HG03354 (cell line): ENCODE data around the gene ASIC4.
A peak's percentile ranks its signal among the peaks of the same experiment; 100 is the strongest.

ENCODE experiments used
- ATAC-seq: cut with Tn5 transposase; IDR thresholded peaks from one replicate; pipeline ENCODE4 v1.9.1; 2021; ENCODE audit warnings: mild to moderate bottlenecking; ENCODE audit not compliant: unreplicated experiment, poor library complexity, severe bottlenecking

The ASIC4 gene

GRCh38 chr2:219496247-219496824 is 17.9 kb upstream of the ASIC4 start:
- ATAC-seq: no peak

- no peak for ATAC-seq
Measured at GRCh38 chr2:219496825-219497494, 17.3 kb upstream of the ASIC4 start.

- ATAC-seq: peak; percentile 5
Measured at GRCh38 chr2:219497495-219498279, 16.6 kb upstream of the ASIC4 start.

GRCh38 chr2:219498280-219499057 is 15.8 kb upstream of the ASIC4 start, which contains the start of gene GMPPA:
GMPPA (plus strand) TSS chr2:219498891; CDS start chr2:219499976, 1,085 bp downstream.
- ATAC-seq: peak; percentile 97

- ATAC-seq: peak; percentile 2
Measured at GRCh38 chr2:219499058-219499307, 15.3 kb upstream of the ASIC4 start.

GRCh38 chr2:219499555-219499954 is 14.7 kb upstream of the ASIC4 start:
- ATAC-seq: no peak

- no peak for ATAC-seq
Measured at GRCh38 chr2:219500135-219500534, 14.1 kb upstream of the ASIC4 start.

- ATAC-seq: no peak
Measured at GRCh38 chr2:219501849-219502248, 12.4 kb upstream of the ASIC4 start.

- no peak for ATAC-seq
Measured at GRCh38 chr2:219502618-219503017, 11.7 kb upstream of the ASIC4 start.

GRCh38 chr2:219505585-219505984 is 8.7 kb upstream of the ASIC4 start:
- no peak for ATAC-seq

- no peak for ATAC-seq
Measured at GRCh38 chr2:219506153-219506801, 8.0 kb upstream of the ASIC4 start.

- ATAC-seq: no peak
Measured at GRCh38 chr2:219506802-219507526, 7.3 kb upstream of the ASIC4 start.

- no peak for ATAC-seq
Measured at GRCh38 chr2:219507581-219508443, 6.5 kb upstream of the ASIC4 start.

- ATAC-seq: no peak
Measured at GRCh38 chr2:219508444-219508734, 5.9 kb upstream of the ASIC4 start.

GRCh38 chr2:219508971-219509779 is 5.1 kb upstream of the ASIC4 start:
- peak; percentile 18 for ATAC-seq

GRCh38 chr2:219509780-219510511 is 4.3 kb upstream of the ASIC4 start:
- ATAC-seq: peak; percentile 61

- no peak for ATAC-seq
Measured at GRCh38 chr2:219510512-219511135, 3.7 kb upstream of the ASIC4 start.
